Fibroblast of villous mesenchyme (primary cell): Measurements from ENCODE around the gene PCK1. TPM values are rescaled to one million over a fixed set of nuclear protein-coding genes. Genes with fewer than 3 reads are reported as not detected.
A peak's percentile ranks its signal among the peaks of the same experiment; 100 is the strongest.

Source experiments
- DNase-seq: peaks from one replicate; pipeline ENCODE4 v3.0.0-alpha.2; 2010; ENCODE audit warnings: low read depth
- H3K4me3 ChIP-seq: 2 replicates; pipeline ENCODE4 v1.5.1; 2011; ENCODE audit warnings: low read depth, mild to moderate bottlenecking, low read length
- total RNA-seq: library from RNA; depleted of rRNA; stranded (reverse); fragments of >200 nt; gene quantifications from 2 replicates; pipeline ENCODE4 v1.2.3, GENCODE V29; 2012
- TF ChIP-seq, protein P1 (sequence below): IDR thresholded peaks from 2 replicates; pipeline ENCODE4 v1.5.1; 2012; ENCODE audit warnings: low read depth, mild to moderate bottlenecking, low read length; ENCODE audit not compliant: insufficient read depth

The PCK1 gene
- total RNA-seq, 1 donor, result not detected

DNA sequence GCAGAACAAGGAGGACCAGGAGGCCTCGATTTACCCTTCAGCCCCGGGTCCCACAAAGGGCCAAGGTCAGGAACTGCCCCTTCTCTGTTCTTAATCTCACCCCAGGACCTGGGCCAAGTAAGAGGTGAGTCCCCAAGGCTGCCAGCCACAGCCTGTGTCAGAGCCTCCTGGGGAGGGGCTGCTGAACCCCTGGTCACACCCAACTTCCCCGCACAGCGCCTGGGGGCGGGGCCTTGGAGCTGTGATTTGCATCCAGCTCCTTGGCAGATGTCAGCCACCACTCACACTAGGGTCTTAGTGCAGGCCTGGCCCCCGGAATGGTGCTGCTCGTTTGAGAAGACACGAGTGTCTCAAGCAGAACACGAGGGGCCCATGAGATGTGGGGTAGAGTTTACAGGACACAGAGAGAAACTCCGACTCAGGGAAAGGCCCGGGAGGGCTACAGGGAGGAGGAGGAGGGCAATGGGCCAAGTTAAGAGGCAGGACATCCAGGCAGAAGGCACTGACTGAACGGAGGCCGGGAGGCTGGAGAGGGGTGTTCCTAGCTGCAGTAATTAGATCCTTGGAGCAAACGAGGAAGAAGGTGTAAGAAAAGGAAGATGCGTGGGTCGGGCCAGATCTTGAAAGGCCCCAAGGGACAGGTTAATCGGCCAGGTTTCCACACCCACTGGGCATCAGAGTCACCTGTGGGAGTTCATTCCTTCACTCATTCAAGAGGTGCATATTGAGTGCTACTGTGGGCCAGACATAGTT, 32.4 kb downstream of the PCK1 start:
- TF ChIP-seq, protein P1, sequence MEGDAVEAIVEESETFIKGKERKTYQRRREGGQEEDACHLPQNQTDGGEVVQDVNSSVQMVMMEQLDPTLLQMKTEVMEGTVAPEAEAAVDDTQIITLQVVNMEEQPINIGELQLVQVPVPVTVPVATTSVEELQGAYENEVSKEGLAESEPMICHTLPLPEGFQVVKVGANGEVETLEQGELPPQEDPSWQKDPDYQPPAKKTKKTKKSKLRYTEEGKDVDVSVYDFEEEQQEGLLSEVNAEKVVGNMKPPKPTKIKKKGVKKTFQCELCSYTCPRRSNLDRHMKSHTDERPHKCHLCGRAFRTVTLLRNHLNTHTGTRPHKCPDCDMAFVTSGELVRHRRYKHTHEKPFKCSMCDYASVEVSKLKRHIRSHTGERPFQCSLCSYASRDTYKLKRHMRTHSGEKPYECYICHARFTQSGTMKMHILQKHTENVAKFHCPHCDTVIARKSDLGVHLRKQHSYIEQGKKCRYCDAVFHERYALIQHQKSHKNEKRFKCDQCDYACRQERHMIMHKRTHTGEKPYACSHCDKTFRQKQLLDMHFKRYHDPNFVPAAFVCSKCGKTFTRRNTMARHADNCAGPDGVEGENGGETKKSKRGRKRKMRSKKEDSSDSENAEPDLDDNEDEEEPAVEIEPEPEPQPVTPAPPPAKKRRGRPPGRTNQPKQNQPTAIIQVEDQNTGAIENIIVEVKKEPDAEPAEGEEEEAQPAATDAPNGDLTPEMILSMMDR, result no peak
- DNase-seq, result no peak
- H3K4me3 ChIP-seq, result no peak overlapping the region

DNA sequence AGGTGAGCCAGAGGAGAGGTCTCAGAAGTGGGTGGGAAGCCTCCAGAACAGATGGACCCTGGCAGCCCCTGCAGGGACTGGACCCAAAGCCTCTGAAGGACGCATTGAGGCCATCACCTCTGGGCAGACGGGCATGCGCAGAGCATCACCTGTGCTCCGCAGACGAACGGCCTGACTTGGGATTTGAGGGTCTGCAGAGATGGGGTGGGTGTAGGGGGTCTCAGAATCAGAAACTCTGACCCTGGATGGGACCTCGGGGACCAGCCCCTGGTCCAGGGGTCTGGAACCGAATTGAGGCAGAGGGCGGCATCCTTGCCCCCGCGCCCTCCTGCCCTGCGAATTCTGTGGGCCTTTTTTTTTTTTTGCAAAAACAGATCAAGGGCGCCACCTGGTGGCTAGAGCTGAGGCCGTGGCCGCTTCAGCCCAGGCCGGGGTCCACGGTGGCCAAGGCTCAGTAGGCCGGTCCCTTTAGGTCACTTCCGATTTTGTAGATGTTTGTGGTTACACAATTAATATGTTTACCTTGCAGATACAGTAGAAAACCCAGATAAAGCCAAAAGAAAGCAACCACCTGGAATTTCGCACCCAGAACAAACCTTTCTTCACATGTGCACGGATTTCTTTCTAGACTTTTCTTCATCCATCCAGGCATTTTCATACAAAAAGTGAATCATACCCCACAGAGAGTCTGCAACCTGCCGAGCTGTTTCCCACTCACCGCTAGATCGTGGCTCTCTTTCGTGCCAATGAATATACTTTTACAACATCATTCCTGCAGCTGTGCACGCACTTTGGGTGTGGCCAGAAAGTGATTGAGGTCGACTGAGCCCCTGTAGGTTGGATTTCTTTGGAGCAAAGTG, 33.4 kb downstream of the PCK1 start:
- no peak overlapping the region for H3K4me3 ChIP-seq
- TF ChIP-seq, protein P1, result peak; percentile 75
- peak; percentile 36 for DNase-seq

DNA sequence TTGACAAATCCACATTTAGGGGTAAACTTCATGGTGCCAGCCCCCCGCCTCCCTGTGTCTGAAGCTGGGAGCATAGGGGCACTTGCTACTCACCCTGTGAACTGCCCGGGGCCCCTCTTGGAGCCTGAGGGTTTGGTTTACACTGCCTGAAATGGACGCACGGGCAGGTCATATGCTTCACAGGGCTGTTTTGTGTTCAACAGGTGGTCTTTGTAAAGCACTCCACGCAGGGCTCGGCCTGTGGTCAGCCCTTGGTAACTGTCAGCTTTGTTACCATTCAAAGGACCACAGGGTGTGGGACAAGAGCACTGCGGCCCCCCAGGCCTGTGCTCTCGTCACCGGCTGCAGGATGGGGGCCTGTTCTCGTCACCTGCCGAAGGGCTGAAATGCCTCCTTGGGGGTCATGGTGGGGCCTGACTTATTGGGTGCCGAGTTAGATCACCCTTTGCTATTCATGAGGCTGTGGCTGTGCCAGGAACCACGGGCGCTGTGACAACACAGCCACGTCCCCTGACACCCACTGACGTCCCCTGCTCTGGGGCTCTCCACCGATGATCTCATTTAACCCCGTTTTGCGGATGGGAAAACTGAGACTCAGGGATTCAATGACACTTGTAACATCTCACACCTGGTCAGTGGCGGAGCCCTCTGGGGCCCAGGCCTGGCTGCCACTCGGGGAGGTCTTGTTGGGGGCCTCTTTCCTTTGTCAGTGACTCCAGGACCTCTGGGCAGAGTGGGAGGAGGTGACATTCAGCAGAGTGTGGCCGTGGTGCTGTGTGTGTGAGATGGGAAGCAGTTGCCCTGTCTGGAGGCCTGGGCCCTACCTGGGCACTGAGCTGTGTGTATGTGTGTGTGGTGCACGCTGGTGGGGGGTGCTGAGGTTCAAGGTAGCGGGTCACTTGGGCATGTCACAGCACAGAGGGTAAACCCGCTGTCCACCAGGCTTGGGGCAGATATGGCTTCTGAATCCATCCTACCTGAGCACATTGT, 34.4 kb downstream of the PCK1 start:
- no peak overlapping the region for H3K4me3 ChIP-seq
- TF ChIP-seq, protein P1, result no peak
- no peak for DNase-seq

DNA sequence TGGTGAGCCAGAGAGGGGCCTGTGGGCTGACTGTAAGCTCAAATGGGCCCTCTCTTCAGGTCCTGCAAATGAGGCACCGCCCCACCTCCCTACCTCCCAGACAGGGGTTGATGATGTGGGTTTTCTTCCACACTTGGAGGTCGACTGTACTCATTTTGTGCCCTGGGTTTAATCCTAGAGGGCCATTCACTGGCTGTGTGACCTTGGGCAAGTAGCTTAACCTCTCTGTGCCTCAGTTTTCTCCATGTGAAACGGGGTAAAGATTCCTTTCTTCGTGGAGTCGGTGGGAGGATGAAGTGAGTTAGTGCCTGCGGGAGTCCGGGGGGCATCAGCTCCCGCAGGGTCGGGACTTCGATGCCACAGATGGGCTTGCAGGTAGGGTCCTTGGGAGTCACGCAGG, 35.4 kb downstream of the PCK1 start:
- TF ChIP-seq, protein P1, result no peak
- H3K4me3 ChIP-seq, result no peak overlapping the region
- DNase-seq, result no peak

DNA sequence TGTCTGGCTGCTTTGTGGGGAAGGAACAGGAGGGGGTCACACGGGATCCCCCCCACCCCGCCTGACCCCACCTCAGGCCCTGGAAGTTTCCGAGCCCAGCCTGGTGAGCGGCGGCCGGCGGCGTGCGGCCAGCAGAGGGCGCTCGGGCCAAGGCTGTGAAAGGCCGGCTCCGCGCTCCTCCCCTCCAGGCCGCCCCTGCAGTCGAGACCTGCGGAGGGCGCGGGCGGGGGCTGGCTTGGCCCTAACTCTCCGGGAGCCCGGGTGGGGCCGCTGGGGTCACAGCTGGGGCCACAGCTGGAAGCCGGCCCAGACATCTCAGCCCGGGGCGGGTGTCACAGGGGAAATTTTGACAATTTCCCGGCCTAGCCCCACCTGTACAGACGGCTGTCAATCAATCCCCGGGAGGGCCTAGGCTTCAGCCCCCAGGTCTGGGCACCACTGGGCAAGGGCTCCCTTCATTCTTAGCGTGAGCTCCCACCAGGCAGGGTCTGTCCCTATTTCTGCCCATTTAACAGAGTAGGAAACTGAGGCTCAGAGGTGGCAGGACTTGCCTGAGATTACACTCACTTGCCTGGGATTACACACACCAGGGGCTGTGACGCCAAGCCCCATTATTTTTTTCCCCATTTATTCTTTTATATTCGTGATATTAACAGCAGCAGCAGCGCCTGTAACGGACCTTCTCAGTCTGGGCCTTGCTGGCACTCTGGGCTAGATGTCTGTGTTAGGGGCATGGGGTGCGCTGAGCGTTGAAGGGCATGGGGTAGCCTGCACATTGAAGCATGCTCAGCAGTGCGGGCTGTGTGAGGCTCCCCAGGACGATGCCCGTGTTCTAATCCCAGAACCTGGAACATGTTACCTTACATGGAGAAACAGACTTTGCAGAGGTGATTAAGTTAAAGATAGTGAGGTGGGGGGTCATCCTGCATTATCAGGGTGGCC, 36.4 kb downstream of the PCK1 start:
- DNase-seq, result peak; percentile 28
- TF ChIP-seq, protein P1, result peak; percentile 81

More for the DNA sequence above, 36.4 kb downstream of the PCK1 start:
- H3K4me3 ChIP-seq, result no peak overlapping the region
